SK-N-SH (cell line): ENCODE measurements around the gene CFAP20DC. TPM values are rescaled to one million over a fixed set of nuclear protein-coding genes. Genes with fewer than 3 reads are reported as not detected.

Experiments
- CTCF ChIA-PET: fragments of 300-600, 350-600 bp; formaldehyde crosslinking; extraction: SDS; loops from one replicate; lab custom pipeline; 2021; lab: Yijun Ruan, JAX
- POLR2A ChIA-PET: fragments of 350-600 bp; sonication (Branson Sonifier 250); formaldehyde crosslinking; extraction: SDS; loops from one replicate; lab custom pipeline; 2020; ENCODE audit warnings: antibody characterized with exemption, inconsistent platforms; lab: Yijun Ruan, JAX
- DNase-seq: peaks from one replicate; pipeline ENCODE4 v3.0.0; 2012
- H2AFZ ChIP-seq: fragments of 200-600 bp; sonication (generic); 2 replicates; pipeline ENCODE4 v1.8.1; 2016; ENCODE audit warnings: antibody characterized with exemption, mild to moderate bottlenecking, low read depth
- H3F3A ChIP-seq: fragments of 200-600 bp; sonication (generic); replicated peaks from 2 replicates; pipeline ENCODE3; 2016; ENCODE audit warnings: antibody characterized with exemption, mild to moderate bottlenecking; ENCODE audit not compliant: insufficient read depth
- H3K27ac ChIP-seq, 2 experiments: fragments of 200-500 bp in 1 of 2; fragments of 200-600 bp in 1 of 2; sonication (Bioruptor generic) in 1 of 2; sonication (generic), shearing (Covaris generic) in 1 of 2; 2 replicates each; pipeline versions ENCODE4 v1.5.1 to v1.6.1; 2014 to 2016; ENCODE audit warnings: low read depth in 2 of 2, inconsistent platforms in 1 of 2, low read length in 1 of 2, mild to moderate bottlenecking in 1 of 2, mixed read lengths in 1 of 2
- H3K27me3 ChIP-seq: fragments of 200-600 bp; sonication (generic), shearing (Covaris generic); 2 replicates; pipeline ENCODE4 v1.6.1; 2016; ENCODE audit warnings: mixed run types; ENCODE audit not compliant: insufficient read depth
- H3K36me3 ChIP-seq, 2 experiments: fragments of 200-500 bp in 1 of 2; fragments of 200-600 bp in 1 of 2; sonication (Bioruptor generic) in 1 of 2; sonication (generic) in 1 of 2; replicated peaks in 1 of 2; 2 replicates each; pipeline versions ENCODE3 to v1.5.1; 2014 to 2016; ENCODE audit warnings: low read length in 1 of 2, mild to moderate bottlenecking in 1 of 2; ENCODE audit not compliant: insufficient read depth in 2 of 2, control insufficient read depth in 1 of 2
- H3K4me1 ChIP-seq, 2 experiments: fragments of 200-500 bp in 1 of 2; fragments of 200-600 bp in 1 of 2; sonication (Bioruptor generic) in 1 of 2; sonication (generic), shearing (Covaris generic) in 1 of 2; 2 replicates each; pipeline versions ENCODE4 v1.5.1 to v1.6.1; 2014 to 2016; ENCODE audit warnings: low read depth in 1 of 2, low read length in 1 of 2, mixed run types in 1 of 2; ENCODE audit not compliant: insufficient read depth in 2 of 2, control insufficient read depth in 1 of 2
- H3K4me2 ChIP-seq: fragments of 200-600 bp; sonication (generic), shearing (Covaris generic); 2 replicates; pipeline ENCODE4 v1.6.1; 2017; ENCODE audit warnings: mixed run types
- H3K4me3 ChIP-seq, 2 experiments: fragments of 200-500 bp in 1 of 2; fragments of 200-600 bp in 1 of 2; sonication (Bioruptor generic) in 1 of 2; sonication (generic), shearing (Covaris generic) in 1 of 2; 2 replicates each; pipeline versions ENCODE4 v1.5.1 to v1.8.1; 2014 to 2016; ENCODE audit warnings: low read depth in 2 of 2, inconsistent platforms in 1 of 2, low read length in 1 of 2, mild to moderate bottlenecking in 1 of 2, mixed read lengths in 1 of 2, moderate library complexity in 1 of 2
- H3K79me2 ChIP-seq: fragments of 200-600 bp; sonication (generic); 2 replicates; pipeline ENCODE4 v1.8.1; 2017; ENCODE audit warnings: mild to moderate bottlenecking; ENCODE audit not compliant: insufficient read depth
- H3K9ac ChIP-seq: fragments of 200-600 bp; sonication (generic); 2 replicates; pipeline ENCODE4 v1.6.1; 2017; ENCODE audit warnings: mixed run types
- H3K9me2 ChIP-seq: fragments of 200-600 bp; sonication (generic); 2 replicates; pipeline ENCODE4 v1.6.1; 2017; ENCODE audit warnings: mixed run types
- H3K9me3 ChIP-seq: fragments of 200-600 bp; sonication (generic); 2 replicates; pipeline ENCODE4 v1.6.1; 2017; ENCODE audit warnings: mixed run types, mild to moderate bottlenecking, moderate library complexity
- H4K20me1 ChIP-seq: fragments of 200-600 bp; sonication (generic); 2 replicates; pipeline ENCODE4 v1.6.1; 2017; ENCODE audit warnings: mild to moderate bottlenecking, mixed run types; ENCODE audit not compliant: insufficient read depth
- CHD2 ChIP-seq: fragments of 150-350 bp; IDR thresholded peaks from 2 replicates; pipeline ENCODE4 v1.6.1; 2018; ENCODE audit warnings: low read length; ENCODE audit not compliant: partially characterized antibody
- EP300 ChIP-seq, 2 experiments: IDR thresholded peaks; 2 replicates each; pipeline versions ENCODE4 v1.4.0 to v1.6.1; 2012; ENCODE audit warnings: borderline replicate concordance in 1 of 2, low read depth in 1 of 2, low read length in 1 of 2
- EZH2phosphoT487 ChIP-seq: fragments of 200-600 bp; sonication (generic); IDR thresholded peaks from 2 replicates; pipeline ENCODE4 v1.6.1; 2017; ENCODE audit warnings: low read depth, mixed run types, mild to moderate bottlenecking, antibody characterized with exemption, moderate library complexity, borderline replicate concordance
- FOXJ3 ChIP-seq: sonication (generic); formaldehyde crosslinking; IDR thresholded peaks from 2 replicates; pipeline ENCODE4 v1.5.1; 2020; ENCODE audit warnings: mild to moderate bottlenecking, missing genetic modification reagents
- GABPA ChIP-seq: IDR thresholded peaks from 2 replicates; pipeline ENCODE4 v1.4.0; 2012; ENCODE audit warnings: low read depth, mild to moderate bottlenecking
- GATA2 ChIP-seq: sonication (generic); formaldehyde crosslinking; IDR thresholded peaks from 2 replicates; pipeline ENCODE4 v1.5.0; 2020; ENCODE audit warnings: mild to moderate bottlenecking, missing genetic modification reagents
- JUND ChIP-seq: IDR thresholded peaks from 2 replicates; pipeline ENCODE4 v1.4.0; 2012
- MEF2A ChIP-seq: IDR thresholded peaks from 2 replicates; pipeline ENCODE4 v1.4.0; 2012; ENCODE audit warnings: low read depth, borderline replicate concordance
- NFIC ChIP-seq: IDR thresholded peaks from 2 replicates; pipeline ENCODE4 v1.4.0; 2012; ENCODE audit warnings: borderline replicate concordance
- RAD21 ChIP-seq: IDR thresholded peaks from 2 replicates; pipeline ENCODE4 v1.6.1; 2012; ENCODE audit warnings: mild to moderate bottlenecking, low read length
- RCOR1 ChIP-seq: fragments of 150-350 bp; IDR thresholded peaks from 2 replicates; pipeline ENCODE4 v1.6.1; 2017; ENCODE audit warnings: antibody characterized with exemption, low read length
- RXRA ChIP-seq: IDR thresholded peaks from 2 replicates; pipeline ENCODE4 v1.4.0; 2012; ENCODE audit warnings: low read depth, mild to moderate bottlenecking, borderline replicate concordance
- SIN3A ChIP-seq: IDR thresholded peaks from 2 replicates; pipeline ENCODE4 v1.6.1; 2012; ENCODE audit warnings: low read depth, mild to moderate bottlenecking, low read length, moderate library complexity, borderline replicate concordance
- SMC3 ChIP-seq: IDR thresholded peaks from 2 replicates; pipeline ENCODE4 v1.6.1; 2012; ENCODE audit warnings: low read depth, low read length, improper control_type of control experiment
- TAF1 ChIP-seq: IDR thresholded peaks from 2 replicates; pipeline ENCODE4 v1.6.1; 2012; ENCODE audit warnings: low read depth, mild to moderate bottlenecking, low read length, moderate library complexity, borderline replicate concordance
- TCF12 ChIP-seq: IDR thresholded peaks from 2 replicates; pipeline ENCODE4 v1.4.0; 2012
- TEAD4 ChIP-seq: IDR thresholded peaks from 2 replicates; pipeline ENCODE4 v1.4.0; 2012; ENCODE audit warnings: mild to moderate bottlenecking, borderline replicate concordance; ENCODE audit not compliant: insufficient read depth
- WGBS: methylation state at CpG from one replicate; pipeline ENCODE4 v1.1.6; 2017; ENCODE audit warnings: low lambda C conversion rate; 5-methylcytosine and 5-hydroxymethylcytosine counted together
- polyA plus RNA-seq, 3 experiments: library from polyadenylated mRNA; depleted of rRNA; stranded (reverse); fragments of >200 nt; gene quantifications; 2 replicates each; pipeline ENCODE4 v1.2.3, GENCODE V29; 2012
- TF ChIP-seq, protein P1 (sequence below): IDR thresholded peaks from 2 replicates; pipeline ENCODE4 v1.6.1; 2012; ENCODE audit warnings: mild to moderate bottlenecking, low read depth, low read length, moderate library complexity
- TF ChIP-seq, protein P2 (sequence below): IDR thresholded peaks from 2 replicates; pipeline ENCODE4 v1.4.0; 2012; ENCODE audit warnings: low read depth, borderline replicate concordance
- TF ChIP-seq, protein P3 (sequence below): IDR thresholded peaks from 2 replicates; pipeline ENCODE4 v1.4.0; 2012; ENCODE audit warnings: low read depth
- TF ChIP-seq, protein P4 (sequence below): fragments of 150-350 bp; IDR thresholded peaks from 2 replicates; pipeline ENCODE4 v1.6.1; 2017; ENCODE audit warnings: antibody characterized with exemption, low read length, low read depth, borderline replicate concordance
- TF ChIP-seq, protein P5 (sequence below): fragments of 150-350 bp; IDR thresholded peaks from 2 replicates; pipeline ENCODE4 v1.6.1; 2016; ENCODE audit warnings: mild to moderate bottlenecking, low read depth, low read length

Gene CFAP20DC
- polyA plus RNA-seq, 1 of the 3 experiments (the other 2 are of a cell fraction) = 1.8 TPM

DNA sequence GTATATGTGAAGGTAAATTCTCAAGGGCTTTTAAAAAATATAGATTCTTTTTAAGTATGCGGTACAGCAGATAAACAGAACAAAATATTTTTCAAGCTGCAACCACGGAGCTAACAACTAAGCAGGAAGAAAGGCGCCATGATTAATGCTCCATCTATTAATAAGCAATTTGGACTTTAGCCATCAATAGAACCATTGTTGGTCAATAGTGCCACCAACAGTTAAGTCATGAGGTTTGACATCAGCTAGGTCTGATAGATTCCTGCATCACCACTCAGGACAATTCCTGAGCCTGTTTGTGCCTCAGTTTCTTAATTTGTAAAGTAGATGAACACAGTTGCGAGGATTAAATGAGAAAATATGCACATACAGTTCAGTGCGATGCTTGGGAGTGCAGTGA is 318.2 kb downstream of the CFAP20DC start (continued):
- TF ChIP-seq, protein P1, sequence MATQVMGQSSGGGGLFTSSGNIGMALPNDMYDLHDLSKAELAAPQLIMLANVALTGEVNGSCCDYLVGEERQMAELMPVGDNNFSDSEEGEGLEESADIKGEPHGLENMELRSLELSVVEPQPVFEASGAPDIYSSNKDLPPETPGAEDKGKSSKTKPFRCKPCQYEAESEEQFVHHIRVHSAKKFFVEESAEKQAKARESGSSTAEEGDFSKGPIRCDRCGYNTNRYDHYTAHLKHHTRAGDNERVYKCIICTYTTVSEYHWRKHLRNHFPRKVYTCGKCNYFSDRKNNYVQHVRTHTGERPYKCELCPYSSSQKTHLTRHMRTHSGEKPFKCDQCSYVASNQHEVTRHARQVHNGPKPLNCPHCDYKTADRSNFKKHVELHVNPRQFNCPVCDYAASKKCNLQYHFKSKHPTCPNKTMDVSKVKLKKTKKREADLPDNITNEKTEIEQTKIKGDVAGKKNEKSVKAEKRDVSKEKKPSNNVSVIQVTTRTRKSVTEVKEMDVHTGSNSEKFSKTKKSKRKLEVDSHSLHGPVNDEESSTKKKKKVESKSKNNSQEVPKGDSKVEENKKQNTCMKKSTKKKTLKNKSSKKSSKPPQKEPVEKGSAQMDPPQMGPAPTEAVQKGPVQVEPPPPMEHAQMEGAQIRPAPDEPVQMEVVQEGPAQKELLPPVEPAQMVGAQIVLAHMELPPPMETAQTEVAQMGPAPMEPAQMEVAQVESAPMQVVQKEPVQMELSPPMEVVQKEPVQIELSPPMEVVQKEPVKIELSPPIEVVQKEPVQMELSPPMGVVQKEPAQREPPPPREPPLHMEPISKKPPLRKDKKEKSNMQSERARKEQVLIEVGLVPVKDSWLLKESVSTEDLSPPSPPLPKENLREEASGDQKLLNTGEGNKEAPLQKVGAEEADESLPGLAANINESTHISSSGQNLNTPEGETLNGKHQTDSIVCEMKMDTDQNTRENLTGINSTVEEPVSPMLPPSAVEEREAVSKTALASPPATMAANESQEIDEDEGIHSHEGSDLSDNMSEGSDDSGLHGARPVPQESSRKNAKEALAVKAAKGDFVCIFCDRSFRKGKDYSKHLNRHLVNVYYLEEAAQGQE = no peak
- no peak for TF ChIP-seq TCF12

DNA sequence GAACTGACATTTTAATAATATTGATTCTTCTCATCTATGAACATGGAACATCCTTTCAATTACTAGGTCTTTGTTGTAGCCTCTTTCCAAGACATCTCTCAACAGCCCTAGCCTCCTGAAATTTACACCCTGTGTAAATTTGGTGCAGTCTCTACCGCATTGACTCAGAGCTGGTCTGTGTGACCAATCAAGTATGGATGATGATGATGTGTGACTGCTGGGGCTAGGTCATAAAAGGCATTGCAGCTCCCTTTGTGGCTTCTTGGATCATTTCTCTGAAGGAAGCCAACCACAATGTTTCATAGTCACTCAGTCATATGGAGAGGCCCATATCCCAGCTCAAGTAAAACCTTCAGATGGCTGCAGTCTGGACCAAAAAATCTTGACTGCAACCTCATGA is 321.1 kb downstream of the CFAP20DC start:
- 92% methylated on average over 1 of the region's 1 CpG for WGBS
- TF ChIP-seq RXRA (no peak), GATA2 (CRISPR knock-in tag) (no peak), SMC3 (no peak), FOXJ3 (CRISPR knock-in tag) (no peak), EZH2phosphoT487 (no peak), RCOR1 (no peak), TAF1 (no peak), MEF2A (no peak), CHD2 (no peak), RAD21 (no peak), EP300 (IDR thresholded peaks at IDR 0.05; ENCODE audit: borderline replicate concordance in 1 of 2, low read depth in 1 of 2, low read length in 1 of 2) (no peak), TEAD4 (no peak), SIN3A (no peak), NFIC (no peak), JUND (no peak), GABPA (no peak)
- TF ChIP-seq, protein P2, sequence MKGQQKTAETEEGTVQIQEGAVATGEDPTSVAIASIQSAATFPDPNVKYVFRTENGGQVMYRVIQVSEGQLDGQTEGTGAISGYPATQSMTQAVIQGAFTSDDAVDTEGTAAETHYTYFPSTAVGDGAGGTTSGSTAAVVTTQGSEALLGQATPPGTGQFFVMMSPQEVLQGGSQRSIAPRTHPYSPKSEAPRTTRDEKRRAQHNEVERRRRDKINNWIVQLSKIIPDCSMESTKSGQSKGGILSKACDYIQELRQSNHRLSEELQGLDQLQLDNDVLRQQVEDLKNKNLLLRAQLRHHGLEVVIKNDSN = no peak
- TF ChIP-seq, protein P3, sequence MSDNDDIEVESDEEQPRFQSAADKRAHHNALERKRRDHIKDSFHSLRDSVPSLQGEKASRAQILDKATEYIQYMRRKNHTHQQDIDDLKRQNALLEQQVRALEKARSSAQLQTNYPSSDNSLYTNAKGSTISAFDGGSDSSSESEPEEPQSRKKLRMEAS = no peak
- TF ChIP-seq, protein P4, sequence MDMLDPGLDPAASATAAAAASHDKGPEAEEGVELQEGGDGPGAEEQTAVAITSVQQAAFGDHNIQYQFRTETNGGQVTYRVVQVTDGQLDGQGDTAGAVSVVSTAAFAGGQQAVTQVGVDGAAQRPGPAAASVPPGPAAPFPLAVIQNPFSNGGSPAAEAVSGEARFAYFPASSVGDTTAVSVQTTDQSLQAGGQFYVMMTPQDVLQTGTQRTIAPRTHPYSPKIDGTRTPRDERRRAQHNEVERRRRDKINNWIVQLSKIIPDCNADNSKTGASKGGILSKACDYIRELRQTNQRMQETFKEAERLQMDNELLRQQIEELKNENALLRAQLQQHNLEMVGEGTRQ = no peak
- TF ChIP-seq, protein P5, sequence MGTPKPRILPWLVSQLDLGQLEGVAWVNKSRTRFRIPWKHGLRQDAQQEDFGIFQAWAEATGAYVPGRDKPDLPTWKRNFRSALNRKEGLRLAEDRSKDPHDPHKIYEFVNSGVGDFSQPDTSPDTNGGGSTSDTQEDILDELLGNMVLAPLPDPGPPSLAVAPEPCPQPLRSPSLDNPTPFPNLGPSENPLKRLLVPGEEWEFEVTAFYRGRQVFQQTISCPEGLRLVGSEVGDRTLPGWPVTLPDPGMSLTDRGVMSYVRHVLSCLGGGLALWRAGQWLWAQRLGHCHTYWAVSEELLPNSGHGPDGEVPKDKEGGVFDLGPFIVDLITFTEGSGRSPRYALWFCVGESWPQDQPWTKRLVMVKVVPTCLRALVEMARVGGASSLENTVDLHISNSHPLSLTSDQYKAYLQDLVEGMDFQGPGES = no peak
- H3K27ac ChIP-seq = no peak overlapping the region
- H3K36me3 ChIP-seq = no peaks in the 10 kb centered on the region
- H3F3A ChIP-seq = no peaks in the 10 kb centered on the region
- H3K9me2 ChIP-seq = no peaks in the 10 kb centered on the region
- no peaks in the 10 kb centered on the region for H3K9me3 ChIP-seq
- H3K27me3 ChIP-seq = no peaks in the 10 kb centered on the region
- no peak overlapping the region for H3K4me2 ChIP-seq
- H3K4me3 ChIP-seq = no peak overlapping the region
- CTCF ChIA-PET = no interaction called here
- H3K9ac ChIP-seq = no peak overlapping the region
- no peak overlapping the region for H2AFZ ChIP-seq
- H3K4me1 ChIP-seq = no peaks in the 10 kb centered on the region
- DNase-seq = no peak
- POLR2A ChIA-PET = no interaction called here
- no peaks in the 10 kb centered on the region for H3K79me2 ChIP-seq
- no peaks in the 10 kb centered on the region for H4K20me1 ChIP-seq
